CD4-positive, alpha-beta T cell treated with Interleukin-17A for 4 hours (primary cell): ENCODE data around the gene CHRDL2.

ENCODE experiments used
- DNase-seq: peaks from one replicate; pipeline ENCODE4 v3.0.0-alpha.2; 2020; ENCODE audit warnings: mixed read lengths

The CHRDL2 gene

DNA sequence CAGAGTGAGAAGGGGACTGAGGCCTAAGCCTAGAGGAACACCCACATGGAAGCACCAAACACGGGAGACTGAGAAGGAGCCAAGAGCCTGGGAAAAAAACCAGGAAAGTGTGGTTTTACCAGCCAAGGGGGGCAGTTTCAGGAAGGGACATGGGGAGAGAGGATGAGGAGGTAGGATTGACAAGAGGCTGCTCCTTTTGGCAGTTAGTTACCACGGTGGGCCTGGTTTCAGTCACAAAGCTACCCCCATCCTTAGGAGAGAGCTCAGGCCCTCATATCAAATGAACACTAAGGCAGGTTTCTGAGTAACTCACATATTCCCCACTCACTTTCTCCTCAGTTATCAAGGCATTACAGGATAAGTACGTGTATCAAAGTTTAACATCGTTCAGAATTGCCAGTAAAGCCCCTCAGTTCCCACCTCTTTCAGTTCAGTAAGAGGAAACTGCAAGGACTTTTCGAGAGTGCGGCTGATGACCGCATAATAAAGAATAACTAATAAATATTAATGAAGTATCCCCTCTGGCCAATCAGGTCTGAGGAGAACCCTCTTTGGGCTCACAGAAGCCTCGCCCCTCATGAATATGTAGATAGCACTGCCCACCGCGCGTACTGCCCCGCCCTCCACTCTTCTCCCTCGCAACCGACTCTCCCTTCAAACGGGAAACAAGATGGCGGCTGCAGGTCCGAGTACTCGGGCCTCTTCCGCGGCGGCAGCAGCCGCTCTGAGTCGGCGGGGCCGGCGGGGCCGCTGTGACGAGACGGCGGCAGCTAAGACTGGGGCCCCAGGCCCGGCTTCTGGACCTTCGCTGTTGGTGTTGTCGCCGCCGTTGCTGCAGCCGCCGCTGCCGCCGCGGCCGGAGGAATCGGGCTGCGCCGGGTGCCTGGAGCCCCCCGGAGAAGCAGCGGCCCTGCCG is 17.2 kb upstream of the CHRDL2 start, which contains the start of gene RNF169:
Gene RNF169 (plus strand): TSS at position 639 of the 916 bp plus-strand sequence. CDS start 32 bp downstream, at position 671.
- DNase-seq: peak; percentile 91

DNA sequence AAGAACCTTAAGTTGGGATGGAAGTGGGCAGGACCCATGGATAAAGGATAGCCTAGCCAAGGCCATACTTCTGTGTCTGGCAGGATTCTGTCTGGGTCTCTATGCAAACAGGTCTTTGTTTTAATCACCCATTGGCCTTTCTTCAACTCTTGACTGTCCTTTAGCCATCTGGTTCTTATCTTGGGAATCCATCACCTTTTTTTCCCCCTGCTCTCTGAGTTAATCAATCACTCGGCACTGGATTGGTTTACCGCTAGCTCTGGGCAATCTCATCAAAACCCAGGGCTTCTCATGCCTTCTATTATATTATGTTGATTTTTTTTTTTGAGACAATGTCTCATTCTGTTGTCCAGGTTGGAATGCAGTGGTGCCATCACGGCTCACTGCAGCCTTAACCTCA is 15.6 kb upstream of the CHRDL2 start:
- no peak for DNase-seq

DNA sequence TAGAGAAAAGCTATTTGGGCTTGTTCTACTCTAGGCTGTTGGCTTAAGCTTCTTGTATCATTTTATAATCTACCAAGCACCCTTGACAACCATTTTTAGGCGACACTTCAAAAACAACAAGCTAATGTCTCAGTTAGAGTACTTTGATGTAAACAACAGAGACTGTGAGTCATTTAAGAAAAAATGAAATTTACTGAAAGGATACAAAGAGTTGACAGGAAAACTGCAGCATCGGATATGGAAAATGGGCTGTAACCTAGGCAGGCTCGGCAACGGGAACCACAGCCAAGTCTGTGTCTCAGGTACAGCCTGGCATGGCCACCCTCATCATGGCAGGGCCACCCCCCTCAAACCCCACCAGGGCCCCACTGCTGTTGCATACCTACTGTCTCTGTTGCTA is 13.1 kb upstream of the CHRDL2 start:
- DNase-seq: no peak

DNA sequence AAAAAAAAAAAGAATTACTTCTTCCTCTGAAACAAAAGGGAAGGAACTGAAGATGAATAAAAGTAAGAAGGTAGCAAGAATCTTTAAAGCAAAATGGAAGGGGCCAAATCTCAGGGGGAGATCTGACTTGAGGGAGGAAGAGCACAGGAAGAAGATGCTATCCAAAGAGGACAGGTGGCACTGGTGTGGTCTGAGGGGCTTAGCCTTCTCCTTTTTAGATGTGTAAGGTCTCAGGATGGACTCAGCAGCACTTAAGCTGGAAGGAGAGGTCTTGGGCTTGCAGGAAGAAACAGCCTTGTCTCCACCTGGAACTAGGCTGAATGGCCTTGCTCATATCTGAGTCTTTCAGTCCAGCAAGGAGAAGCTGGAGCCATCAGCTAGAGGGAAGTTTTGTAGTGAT is 12.4 kb upstream of the CHRDL2 start:
- DNase-seq: no peak

DNA sequence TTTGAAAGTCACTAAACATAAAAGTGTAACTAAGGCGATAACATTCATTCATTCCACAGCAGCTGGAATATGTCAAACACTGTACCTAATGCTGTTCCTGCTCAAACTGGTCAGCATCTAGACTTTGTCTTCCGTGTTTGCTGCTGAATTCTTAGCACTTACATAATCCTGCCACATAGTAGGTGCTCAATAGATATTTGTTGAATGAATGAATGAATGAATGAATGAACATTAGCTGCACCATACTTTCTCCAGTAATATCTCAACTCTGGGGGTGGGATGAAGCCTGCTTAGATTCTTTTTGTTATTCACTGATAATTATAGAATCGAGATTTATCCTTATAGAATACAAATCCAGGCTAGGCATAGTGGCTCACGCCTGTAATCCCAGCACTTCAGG is 10.8 kb upstream of the CHRDL2 start:
- DNase-seq: no peak

DNA sequence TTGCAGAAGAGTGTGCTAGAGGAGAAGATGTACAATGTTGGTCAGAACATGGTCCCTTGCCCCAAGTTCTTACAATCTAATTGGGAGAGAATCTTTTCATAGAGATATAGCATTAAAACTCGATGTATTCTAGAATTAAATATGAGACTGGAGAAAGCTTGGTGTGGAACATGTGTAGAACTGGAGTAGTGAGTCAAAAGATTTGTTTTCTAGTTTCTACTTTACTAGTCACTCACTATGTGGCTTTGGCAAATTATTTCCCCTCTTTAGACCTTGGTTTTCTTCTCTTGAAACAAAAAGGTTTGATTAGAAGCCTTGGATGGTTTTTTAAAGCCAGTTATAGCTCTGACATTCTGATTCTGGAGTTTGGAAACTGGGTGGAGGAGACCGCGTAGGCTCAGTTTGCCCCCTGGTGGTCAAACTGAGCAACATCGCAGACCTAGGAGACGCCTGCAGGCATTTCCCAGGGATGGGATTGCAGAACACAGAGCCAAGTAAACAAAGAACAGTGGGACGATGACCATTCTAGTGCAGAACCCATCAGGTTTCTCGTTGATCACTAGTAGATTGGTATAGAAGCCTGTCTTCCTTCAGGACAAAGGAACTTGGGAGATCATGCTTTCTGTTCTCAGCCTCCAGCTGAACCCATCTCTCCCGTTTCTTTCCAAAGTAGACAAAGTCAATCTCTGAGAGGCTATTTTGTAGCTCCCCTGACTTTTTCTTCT is 8.5 kb upstream of the CHRDL2 start:
- peak; percentile 62 for DNase-seq

DNA sequence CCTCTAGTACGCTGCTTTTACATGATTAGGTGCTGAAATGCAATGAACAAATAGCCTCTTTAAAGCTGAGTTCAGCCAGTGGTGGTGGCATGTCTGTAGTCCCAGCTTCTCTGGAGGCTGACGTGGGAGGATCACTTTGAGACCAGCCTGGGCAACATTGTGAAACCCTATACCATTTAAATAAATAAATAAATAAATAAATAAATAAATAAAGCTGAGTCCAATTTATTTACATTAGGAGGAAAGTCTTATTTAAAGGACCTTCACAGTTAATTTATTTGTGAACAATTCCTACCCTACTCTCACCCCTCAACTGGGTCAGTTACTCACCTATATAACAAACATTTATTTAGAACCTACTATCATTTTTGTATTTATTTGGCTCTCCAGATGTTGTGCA is 4.8 kb upstream of the CHRDL2 start:
- DNase-seq: no peak

DNA sequence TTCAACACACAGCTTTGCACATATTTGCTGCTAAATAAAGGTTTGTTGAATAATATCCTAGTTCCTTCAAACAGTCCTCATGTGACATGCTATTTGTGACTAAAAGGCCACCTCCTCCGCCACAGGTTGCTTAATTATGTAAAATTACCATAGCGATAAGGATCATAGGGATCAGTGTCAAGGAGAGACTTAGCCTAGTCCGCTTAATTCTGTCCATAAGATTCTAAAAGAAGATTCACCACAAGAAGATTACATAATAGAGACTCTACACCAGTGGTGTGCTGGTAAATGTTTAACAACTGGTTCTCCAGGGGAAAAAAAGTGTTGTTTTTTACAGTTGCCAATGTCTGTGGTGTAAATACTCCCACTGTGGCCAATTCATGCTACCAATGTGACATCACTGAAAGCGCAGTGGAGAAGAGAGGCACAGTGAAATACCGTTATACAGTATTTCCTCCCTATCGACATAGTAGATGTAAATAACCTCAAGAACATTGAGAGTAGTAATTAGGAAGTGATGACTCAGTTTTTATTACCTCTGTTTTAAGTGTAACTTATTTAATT is 4.2 kb upstream of the CHRDL2 start:
- DNase-seq: no peak

DNA sequence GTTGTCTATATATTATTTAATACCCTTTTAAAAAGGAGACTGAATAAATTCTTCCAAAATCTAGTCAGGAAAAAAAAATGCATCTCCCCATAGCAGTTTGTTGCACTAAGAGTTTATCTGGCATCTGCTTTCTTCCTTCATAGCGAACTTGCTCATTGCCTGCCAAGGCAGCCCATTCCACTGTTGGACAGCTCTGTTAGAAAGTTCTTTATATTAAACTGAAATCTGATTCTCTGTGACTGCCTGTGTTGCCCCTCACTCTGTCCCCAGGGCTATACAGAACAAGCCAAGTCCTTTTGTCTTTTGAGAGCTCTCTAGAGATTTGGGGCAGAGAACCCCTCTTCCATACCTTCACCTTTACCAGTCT is 3.3 kb upstream of the CHRDL2 start:
- no peak for DNase-seq

DNA sequence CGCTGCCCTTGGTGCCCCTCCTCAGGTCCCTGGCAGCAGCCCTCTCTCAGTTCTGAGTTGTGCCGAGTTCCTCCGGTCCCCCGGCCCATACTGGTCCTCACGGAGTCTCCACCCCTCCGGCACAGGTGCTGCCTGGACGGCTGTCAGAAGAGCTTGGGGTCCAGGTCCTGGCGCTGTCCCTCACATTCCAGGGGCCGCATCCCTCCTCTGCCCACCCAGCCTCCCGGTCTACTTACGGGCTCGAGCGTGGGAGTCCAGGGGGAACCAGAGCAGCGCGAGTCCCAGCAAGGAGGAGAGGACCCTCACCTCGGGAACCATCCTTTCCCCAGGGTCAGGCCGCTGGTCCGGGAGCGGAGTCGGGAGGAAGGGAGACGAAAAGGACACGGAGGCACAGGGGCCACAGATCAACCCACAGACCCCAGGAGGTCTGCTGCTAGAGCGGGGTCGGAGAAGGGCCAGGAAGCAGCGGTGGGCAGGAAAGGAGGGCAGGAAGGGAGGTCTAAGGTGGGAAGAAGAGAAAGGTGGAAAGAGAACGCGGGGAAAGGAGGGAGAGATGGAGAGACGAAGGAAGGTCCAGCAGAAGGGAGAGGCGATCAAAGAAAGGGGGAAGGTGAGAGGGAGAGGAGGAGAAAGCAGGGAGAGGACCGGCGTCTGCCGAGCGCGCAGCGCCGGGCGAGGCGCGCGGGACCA is 510 bp downstream of the CHRDL2 start:
- DNase-seq: no peak

DNA sequence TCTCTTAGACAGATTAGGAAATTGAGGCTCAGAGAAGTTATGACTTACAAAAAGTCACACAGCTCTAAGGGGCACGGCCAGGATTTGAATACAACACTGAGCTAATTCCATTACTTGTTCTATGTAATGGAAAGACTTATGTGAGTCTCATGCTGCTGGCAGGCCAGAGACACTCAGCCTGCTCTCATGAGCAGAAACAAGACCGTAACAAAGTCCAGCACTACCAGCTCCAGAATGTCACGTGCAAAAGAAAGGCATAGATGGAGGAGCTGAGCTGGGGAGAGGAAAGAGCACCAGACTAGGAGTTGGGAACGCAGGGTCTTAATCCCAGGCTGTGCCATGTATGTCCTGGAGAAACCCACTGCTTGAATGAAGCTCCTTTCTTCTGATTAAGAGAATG is 1.8 kb downstream of the CHRDL2 start:
- no peak for DNase-seq

DNA sequence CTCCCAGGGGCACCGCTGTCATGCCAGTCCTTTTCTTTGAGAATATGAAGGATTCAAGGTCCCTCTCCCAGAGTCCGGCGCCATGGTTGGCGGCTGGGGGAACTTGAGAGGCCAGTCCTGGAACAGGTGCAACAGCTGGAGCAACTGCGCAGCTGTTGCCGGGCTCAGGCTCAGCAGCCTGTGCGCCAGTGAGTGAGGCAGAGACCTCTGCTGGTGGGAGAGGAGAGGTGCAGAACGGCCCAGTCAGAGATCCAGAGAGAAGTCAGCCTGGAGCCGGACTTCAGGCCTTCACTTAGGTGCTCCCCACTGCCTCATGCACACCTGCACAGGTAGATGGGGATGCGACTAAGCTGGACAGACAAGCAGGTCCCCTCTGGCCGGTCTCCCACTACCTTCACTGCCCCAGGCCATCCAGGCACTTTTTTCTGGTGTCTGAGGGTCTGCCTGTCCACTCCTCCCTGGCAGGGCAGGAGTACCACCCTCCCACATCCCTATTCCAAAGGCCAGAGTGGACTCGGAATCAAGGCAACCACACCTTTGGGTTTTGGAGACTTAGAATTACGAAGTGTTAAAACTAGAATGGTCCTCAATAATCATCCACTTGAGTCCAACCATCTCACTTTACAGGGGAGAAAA is 4.6 kb downstream of the CHRDL2 start:
- DNase-seq: peak; percentile 62

DNA sequence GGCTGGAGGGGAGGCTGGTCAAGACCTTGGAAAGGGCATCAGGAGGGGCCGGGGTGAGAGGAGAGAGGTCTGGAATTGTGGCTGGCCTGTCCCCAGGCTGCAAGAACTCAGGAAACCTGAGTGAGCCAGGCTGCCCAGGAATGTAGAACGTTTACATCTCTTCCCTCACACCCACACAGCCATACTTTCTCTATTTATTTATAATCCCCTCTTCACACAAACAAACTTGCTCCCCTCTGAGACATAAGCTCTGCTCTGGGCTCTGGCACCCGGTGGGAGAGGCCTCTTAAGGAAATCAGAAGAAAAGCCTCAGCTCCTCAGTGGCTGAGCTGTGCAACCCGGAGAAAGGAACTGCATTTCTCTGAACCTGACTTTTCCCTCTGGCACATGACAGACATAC is 5.5 kb downstream of the CHRDL2 start:
- no peak for DNase-seq

DNA sequence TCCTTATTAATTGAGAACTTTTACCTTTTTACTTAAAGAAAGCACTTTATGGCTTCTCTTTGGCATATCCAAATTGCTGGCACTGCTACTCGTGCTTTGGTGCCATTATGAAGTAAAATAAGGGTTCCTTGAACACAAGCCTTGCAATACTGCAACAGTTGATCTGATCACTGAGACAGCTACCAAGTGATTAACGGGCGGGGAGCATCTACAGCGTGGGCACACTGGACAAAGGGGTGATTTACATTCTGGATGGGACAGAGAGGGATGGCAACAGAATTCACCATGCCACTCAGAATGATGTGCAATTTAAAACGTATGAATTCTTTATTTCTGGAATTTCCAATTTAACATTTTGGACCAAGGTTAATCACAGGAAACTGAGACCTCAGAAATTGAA is 7.7 kb downstream of the CHRDL2 start:
- no peak for DNase-seq

DNA sequence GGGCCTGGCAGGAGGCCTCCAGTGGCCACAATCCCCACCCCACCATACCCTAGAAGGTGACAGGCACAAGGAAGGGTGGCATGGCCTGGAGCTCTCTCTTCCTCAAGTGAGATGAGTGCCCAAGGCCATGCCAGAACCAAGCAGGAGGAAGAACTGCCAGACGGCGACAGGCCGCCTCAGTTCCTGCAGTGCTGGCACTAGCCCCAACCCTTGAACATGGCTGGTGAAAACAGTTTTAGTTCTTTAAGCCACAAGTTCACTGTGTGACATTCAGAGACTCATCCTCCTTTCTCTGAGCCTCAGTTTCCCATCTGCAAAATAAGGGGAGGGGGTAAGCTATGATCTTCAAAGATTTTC is 9.8 kb downstream of the CHRDL2 start:
- no peak for DNase-seq

DNA sequence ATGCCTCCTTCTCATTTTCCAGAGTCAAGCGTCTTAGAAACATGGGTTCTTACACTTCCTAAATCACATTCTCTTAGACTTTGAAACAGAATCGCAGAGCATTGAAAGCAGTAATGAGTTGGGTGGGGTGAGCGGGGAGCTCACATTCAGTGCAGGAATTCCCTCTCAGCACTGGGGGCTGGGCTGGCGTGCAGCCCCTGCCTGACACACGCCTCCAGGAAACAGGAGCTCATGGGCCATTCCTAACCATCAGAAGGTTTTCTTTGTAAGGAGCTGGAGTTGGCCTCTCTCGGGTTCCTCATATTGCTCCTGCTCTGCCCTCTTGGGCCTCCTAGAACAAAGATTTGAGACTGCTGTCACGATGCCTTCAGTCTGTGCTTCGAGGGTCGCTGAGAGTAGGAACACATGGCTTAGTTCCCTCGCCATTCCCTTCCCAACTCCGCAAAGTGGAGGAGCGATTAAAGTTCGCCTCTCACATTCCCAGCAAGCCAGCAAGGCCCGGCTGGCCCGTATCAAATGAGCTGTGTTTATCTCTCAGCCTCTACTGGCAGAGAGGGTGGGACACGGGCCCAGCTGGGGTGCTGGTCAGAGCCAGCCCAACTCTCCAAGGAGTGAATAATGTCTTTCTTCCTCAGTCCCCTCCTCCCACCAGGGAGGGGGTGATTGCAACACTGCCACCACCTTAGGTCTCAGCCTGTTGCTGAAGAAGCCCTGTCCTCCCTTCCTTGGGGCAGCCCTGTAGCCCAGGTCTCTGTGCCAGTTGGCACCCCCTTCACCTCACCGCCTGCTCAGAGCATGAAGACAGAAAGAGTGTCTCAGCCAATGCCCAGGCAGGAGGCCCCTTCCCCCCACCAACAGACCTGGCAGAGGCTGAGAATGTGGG is 10.4 kb downstream of the CHRDL2 start:
- no peak for DNase-seq

DNA sequence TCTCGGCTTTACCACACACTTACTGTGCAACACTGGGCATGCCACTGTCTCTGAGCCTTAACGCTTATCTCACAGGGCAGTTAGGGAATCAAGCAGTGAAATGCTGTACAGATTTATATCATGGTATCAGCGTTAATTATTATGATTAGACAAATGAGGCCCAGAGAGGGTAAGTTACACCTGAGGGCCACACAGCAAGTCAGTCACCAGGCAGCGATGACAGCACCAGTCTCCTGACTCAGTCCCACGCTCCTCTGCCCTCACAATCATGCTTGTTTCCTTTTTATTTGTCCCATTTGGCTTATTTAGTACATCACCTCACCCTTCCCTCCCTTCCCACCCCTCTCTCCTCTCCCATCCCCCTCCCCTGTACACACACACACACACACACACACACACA is 12.2 kb downstream of the CHRDL2 start:
- DNase-seq: no peak

DNA sequence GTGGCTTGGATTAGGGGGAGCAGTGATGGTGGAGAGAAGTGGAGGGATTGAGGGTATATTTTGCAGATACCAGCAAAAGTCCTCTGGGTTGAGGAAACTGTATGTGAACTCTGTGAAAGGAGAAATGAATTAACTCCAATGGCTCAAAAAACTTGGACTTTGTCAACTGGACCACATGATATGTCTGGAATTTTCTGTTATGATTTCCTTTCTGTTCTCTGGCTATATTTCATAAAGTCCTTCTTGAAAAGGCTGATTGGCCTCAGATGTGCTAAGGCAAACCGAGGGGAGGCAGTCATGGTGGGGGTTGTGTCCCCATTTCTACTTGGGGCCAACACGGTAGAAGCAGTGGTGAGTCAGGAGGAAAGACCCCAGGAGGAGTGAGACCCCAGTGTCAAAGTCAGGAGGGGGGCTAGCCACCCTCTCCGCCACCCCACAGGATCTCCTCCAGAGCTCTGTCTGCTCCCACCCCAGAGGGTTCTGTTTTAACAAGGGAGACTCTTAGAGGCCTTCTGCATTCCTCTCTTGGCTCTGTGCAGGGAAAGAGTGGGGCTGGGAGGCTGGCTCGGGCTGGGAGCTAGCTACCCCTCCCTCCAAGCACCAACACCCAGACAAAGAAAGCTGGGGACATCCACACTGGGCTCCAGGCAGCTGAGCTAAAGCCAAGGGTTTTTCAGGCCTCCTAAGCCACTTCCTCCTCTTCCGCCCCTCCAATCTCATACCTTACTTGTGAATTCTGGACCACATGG is 13.8 kb downstream of the CHRDL2 start:
- no peak for DNase-seq

DNA sequence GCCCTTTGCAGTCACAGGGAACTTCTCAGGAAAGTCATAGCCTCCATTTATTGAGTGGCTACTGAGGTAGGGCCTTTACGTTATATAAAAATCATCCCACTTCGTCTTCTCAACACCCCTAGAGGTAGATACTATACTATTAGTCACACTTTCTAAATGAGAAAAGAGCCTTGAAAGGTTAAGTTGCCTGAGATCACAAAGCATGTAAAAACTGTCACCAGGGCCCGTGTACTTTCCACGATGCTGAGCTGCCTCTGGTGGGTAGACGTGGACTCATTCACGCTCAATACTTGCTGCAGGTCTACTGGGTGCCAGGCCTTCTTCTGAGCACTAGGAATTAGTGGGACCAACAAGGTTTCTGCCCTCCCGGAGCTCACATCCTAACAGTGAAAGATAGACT is 16.3 kb downstream of the CHRDL2 start:
- no peak for DNase-seq

DNA sequence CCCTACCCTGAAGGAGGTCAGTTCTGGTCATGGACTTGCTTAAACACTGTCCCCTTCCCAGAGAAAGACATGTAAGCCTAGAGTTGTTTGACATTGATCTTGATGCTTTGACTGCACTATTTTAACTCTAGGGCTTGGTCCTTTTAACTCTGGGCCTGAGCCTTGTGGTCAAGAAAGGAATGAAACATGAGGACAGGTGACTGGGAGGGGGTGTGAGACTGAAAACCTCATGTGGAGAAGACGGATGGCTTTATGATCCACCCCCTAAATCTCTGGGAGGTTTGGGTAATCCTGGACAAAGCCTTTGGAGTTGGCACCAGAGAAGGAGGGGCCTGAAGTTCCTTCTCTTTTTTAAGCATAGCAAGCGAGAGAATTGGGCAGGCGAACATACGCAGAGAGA is 17.5 kb downstream of the CHRDL2 start:
- DNase-seq: no peak

DNA sequence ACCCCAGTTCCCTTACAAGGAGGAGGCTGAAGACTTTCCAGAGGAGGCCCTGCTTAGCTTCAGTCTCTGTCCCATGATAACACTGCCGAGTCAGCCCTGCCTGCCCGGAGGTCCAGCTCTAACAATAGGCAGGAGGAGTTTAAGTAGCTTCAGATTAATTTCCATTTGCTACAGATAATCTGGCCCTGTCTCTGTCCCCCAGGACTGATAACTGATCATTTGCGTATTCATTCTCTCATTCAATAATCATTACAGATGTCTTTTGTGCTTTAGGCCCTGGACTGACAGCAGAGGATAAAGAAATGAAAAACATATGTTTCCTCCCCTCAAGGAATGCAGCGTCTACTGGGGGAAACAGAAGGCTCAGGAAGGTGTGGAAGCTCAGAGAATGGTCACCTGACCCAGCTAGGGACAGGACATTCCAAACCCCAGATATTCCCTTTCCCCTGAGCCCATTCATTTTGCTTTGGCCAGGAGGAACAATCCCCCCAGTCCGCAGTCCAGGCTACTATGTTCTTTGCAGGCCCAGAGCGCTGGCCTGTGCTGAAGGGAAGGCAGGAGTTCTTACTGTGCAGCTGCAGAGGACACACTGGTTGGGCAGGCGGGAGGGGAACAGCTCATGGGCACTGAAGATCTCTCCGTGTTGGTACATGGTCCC is 20.8 kb downstream of the CHRDL2 start:
- no peak for DNase-seq
